NCI-H1417 (cell line): Measurements from ENCODE around the gene CDPF1.
A peak's percentile ranks its signal among the peaks of the same experiment; 100 is the strongest.
"Not testable (repeated sequence)": the region's sequence is repeated elsewhere in the genome, so short reads cannot be mapped to it uniquely, and the experiment has no call there.

Experiments
- DNase-seq, 3 experiments: peaks; one replicate each; lab custom pipeline; 2025; lab: John Stamatoyannopoulos, UW

The CDPF1 gene

DNA sequence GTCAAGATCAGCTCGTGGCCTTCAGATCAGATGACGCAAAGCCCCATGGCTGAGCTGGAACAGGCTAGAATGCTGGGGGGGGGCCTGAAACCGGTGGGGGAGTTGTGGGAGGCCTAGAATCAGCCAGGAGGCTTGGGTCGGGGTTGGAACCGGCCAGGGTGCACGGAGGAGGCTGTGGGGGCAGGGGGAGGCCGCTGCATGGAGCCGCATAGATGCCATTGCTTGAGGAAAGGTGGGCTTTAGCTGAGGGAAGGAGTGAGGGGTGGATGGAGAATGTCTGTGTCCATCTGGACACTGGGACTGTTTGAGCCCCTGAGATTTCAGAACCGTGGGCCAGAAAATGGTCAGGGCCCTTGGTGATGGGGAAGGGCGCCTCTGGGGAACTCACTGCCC, 25.2 kb downstream of the CDPF1 start:
- no peak for DNase-seq

DNA sequence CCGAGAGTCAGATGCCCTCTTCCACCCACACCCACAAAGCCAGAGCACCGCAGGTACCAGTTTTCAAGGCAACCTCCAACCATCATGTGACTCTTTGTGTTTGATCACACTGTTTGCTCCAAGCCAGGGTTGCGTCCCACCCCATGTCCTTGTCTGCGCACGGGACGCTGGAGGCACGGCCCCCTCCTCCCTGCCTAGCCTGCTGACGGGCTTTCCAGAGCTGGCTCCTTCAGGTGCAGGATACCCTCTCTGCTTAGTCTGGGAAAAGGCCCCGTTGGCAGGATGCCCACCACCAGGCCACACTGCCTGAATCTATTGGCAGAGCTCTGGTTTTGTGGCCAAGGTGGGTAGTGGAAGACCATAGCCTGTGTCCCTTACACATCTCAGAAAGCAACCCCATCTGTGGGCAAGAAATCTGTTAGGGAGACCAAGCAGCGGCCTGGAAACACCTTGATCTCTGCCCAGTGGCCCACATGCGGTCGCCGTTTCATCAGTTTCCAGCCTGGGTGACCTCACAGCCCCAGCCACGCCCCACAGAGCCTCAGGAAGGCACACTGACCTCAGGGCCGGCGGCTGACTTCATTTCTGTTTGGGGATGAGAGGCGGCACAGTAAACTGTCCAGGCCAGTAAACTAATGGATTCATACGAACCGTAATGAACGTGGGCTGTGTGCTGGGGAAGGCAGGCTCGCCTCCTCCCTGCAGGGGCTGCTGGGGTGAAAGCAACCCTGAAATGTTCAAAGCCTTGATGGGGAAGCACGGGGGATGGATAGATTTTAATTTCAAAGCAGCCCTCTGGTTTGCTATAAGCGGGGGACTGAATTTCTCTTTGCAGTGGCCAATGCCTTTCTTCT, 25.8 kb downstream of the CDPF1 start:
- no peak for DNase-seq

DNA sequence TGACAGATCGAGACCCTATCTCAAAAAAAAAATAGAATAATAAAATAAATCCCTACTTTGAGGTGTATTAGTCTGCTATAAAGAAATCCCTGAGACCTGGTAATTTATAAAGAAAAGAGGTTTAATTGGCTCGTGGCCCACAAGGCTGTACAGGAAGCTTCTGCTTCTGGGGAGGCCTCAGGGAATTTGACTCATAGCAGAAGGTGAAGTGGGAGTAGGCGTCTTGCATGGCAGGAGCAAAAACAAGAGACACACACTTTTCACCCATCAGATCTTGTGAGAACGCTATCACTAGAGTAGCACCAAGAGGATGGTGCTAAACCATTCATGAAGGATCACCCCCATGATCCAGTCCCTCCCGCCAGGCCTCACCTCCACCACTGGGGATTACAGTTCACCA, 29.2 kb downstream of the CDPF1 start:
- no peak for DNase-seq

DNA sequence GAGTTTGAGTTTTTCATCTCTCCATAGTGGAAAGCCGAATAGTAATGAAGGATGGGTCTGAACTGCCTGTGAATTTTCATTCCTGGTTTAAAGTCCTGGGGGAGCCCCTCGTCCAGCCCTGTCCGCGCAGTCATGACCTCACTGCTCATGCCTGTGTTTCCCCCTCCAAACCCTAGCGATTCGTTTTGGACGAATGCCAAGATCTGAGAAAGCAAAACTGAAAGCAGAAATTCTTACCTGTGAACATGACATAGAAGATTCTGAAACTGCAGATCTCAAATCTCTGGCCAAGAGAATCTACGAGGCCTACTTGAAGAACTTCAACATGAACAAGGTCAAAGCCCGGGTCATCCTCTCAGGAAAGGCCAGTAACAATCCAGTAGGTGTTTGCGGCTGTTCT, 30.5 kb downstream of the CDPF1 start:
- DNase-seq: peak in 1 of 3 experiments; percentile 37

DNA sequence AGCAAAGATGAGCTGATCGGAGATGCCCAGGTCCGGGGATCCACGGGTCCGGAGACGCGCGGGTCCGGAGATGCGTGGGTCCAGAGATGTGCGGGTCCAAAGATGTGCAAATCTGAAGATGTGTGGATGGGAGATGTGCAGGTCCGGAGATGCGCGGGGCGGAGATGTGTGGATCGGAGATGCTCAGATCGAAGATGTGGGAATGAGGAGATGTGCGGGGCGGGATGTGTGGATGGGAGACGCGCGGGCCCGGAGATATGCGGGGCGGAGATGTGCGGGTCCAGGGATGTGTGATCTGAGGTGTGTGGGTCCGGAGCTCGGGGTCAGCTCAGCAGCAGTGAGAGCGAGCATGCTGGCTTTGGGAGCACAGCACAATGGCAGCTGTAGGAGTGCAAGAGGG, 35.5 kb downstream of the CDPF1 start:
- no peak for DNase-seq

DNA sequence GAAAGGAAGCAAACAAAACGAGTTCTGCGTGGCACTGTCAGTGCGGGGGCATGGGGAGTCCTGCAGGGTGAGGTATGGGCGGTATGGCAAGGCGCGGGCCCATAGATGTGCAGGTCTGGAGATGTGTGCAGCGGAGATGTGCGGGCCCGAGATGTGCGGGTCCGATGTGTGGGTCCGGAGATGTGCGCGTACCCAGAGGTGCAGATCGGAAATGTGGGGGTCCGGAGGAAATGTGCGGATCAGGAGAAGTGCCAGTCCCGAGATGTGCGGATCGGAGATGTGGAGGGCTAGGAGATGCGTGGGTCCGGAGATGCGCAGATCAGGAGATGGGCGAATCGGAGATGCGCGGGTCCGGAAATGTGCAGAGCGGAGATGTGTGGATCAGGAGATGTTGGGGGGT, 35.9 kb downstream of the CDPF1 start:
- DNase-seq: no peak

DNA sequence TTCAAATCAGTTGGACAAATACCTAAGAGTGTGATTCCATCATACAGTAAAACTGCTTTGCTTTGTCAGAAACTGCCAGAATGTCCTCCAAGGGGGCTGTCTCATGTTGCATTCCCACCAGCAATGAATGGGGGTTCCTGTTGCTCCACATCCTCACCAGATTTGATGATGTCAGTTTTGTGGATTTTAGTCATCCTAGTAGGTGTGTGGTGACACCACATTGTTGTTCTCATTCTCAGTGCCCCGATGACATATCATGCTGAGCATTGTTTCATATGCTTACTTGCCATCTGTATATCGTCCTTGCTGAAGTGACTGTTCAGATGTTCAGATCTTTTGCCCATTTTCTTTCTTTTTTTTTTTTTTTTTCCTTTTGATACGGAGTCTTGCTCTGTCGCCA, 37.0 kb downstream of the CDPF1 start:
- DNase-seq: no peak

DNA sequence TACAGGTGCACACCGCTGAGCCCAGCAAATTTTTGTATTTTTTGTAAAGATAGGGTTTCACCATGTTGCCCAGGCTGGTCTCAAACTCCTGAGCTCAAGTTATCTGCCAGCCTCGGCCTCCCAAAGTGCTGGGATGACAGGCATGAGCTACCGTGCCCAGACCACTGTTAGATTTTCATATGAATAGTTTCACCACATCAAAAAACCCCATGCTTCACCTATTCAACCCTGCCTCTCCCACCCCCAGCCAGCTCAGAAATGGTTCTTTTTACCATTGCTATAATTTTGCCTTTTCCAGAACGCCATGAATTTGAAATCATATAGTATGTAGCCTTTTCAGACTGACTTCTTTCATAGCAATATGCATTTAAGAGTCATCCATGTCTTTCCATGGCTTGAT, 37.9 kb downstream of the CDPF1 start:
- no peak for DNase-seq

DNA sequence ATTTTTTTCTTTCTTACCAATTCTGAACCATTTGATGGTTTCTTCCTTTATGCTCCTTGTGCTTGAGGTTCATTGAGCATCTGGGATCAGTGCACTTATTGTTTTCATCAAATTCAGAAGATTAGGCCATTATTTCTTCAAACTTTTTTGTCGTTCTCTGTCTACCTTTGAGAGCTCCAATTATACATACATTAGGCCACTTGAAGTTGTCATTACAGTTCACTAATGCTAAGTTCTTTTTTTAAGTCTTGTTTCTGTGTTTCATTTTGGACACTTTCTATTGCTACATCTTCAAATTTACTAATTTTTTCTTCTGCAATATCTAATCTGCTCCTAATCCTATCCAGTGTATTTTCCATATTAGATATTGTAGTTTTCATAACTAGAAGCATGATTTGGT, 40.8 kb downstream of the CDPF1 start:
- DNase-seq: no peak

DNA sequence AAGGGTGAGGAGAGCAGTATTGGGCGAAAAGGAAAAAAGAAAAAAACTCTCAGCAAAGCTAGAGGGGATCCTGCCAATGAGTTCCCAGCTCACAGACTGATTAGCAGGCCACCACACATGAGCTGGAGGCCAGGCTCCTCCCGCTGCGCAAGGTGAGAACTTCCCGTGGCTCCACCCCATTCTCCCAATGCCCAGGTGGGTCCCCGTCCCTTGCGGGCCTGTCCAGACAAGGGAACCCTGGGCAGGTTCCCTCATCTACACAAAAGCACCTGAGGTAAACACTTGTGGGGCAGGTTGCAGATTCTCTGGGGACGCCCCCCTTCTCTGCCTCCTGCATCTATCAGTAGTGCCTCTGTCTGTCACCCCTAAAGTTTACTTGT, 46.5 kb downstream of the CDPF1 start:
- DNase-seq: no peak

DNA sequence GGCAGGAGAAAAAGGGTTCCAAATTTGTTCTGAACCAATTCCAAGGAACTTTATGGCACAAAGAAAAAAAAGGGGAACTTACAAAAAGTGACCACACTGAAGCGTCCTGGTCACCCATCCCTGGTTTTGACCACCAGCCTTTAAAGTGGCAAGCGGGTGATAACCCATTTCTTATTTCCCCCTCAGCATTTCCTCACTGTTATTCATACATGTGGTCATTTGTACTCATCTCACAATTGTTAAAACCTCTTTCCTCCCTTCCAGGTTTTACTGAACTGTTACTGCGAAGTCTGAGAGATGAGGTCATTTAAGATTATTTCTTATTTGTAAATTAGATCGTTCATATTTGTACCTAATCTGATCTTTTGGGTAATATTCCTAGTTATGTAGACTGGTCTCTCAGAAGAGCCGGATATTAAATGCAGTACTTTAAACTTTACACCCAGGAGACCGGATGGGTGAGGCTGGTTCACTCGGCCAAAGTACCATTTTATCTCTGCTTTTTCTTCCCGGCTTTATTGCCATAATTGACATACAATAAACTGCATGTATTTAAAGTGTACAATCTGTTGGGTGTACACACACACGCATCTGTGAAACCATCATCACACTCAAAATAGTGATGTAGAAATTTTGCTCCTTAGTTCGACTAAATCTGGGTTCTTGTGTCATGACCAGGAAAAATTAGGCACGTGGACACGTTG, 47.0 kb downstream of the CDPF1 start:
- no peak for DNase-seq

DNA sequence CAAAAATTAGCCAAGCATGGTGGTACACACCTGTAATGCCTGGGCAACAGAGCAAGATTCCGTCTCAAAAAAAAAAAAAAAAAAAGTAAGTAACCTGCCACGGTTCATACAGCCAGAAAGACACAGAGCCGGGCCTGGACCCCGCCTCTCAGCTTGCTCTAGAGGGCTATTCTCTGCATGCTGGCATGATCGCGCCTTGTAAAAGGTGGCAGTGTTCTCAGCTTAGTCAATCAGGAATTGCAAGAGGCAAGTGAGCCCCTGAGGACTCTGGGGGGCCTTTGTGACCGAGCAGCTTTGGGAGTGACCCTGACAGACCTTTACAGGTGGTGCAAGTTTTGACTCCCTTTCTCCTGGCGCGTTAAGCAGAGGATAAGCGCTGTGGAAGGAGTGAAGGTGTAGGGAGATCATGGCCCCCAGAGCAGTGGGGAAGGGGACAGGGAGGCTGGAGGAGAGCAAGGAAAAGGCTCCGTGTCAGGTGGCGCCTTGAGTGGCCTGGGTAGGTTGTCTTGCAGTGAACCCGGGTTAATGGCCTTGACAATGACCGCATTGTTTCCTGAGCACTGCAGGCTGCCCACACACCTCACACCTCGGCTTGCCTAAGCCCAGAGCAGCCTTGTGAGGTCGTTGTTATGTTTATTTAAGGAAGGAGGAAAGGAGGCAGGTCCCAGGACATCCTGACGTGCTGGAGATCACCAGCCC, 48.9 kb downstream of the CDPF1 start:
- no peak for DNase-seq

DNA sequence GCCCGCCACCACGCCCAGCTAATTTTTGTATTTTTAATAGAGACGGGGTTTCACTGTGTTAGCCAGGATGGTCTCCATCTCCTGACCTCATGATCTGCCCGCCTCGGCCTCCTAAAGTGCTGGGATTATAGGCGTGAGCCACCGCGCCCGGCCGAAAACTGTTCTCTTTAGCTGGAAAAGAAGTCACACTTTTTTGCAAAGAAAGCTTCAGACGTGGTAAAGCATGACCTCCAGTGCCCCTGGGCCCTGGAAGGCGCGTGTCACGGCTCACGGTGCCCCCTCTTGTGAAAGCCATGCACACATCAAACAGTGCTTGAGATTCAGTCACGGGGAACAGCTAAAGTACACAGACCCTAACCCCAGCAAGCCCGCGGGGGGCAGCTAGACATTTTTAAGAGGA, 51.3 kb downstream of the CDPF1 start:
- DNase-seq: not testable (repeated sequence)

DNA sequence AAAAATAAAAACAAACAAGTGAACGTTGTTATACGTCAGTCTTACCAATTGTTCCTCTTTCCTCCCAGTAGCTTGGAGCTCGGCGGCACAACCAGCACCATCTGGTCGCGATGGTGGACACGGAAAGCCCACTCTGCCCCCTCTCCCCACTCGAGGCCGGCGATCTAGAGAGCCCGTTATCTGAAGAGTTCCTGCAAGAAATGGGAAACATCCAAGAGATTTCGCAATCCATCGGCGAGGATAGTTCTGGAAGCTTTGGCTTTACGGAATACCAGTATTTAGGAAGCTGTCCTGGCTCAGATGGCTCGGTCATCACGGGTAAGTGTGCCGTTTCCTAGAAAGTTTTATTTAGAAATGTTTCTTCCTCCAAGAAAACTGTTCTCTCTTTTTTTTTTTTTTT, 51.8 kb downstream of the CDPF1 start:
- DNase-seq: no peak

DNA sequence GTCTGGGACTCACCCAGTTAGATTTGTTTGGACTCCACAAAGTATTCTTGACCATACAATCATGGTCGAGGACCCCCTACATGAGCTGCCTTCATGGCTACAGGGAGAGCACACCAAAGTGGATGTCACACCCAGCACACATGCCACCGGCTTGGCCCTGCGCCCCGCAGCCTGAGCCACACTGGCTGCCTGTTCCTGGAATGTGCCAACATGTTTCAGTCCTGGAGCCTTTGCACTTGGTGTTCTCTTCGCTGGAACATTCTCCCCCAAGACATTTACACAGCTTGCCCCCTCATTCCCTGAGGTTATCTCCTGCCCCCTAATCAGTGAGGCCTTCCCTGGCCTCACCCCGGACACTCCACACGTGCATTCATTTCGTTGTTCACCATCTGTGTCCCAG, 53.8 kb downstream of the CDPF1 start:
- DNase-seq: no peak

DNA sequence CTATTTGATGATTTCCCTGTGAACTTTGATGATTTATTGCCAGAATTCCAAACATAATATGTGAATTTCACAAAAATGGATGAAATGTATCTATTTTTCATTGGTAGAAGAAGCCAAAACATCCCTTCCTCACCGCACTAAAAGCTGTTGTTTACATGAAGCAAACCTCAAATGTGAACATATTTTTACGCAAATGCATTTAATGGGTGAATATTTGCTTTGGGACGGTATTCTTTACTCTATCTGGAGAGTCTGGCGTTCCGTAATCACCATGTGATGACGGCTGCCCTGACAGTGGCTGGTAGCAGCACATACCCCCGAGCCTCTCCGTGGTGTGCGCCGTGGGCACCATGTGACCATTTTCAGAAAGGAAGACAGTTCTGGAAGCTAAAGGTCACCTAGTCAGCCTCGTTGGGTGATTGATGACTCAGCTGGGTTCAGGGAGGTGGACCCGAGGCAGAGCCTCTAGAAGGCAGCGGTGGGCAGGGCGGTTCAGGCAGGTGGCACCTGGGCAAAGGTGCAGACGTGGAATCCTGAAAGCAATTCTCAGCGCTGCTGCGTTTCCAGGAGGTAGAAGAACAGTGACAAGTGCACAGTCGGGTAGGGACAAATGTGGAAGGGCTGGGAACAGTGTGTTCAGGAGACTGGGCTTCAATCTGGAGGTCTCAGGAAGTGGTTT, 54.5 kb downstream of the CDPF1 start:
- DNase-seq: no peak
